HFFc6 (cell line): ENCODE measurements around the gene FTSJ3. TPM values are rescaled to one million over a fixed set of nuclear protein-coding genes. Genes with fewer than 3 reads are reported as not detected.
A peak's percentile ranks its signal among the peaks of the same experiment; 100 is the strongest.

Source experiments
- DNase-seq: peaks from one replicate; pipeline ENCODE4 v3.0.0-alpha.2; 2018
- H3K27ac Mint-ChIP-seq: 2 replicates; pipeline ENCODE4 v1.8.0; 2020; ENCODE audit warnings: mild to moderate bottlenecking, mixed read lengths
- H3K27me3 Mint-ChIP-seq: 2 replicates; pipeline ENCODE4 v1.8.0; 2021; ENCODE audit warnings: mild to moderate bottlenecking, moderate library complexity, mixed read lengths; ENCODE audit not compliant: insufficient read depth
- H3K36me3 Mint-ChIP-seq: 2 replicates; pipeline ENCODE4 v1.8.0; 2021; ENCODE audit warnings: low read depth, mixed read lengths
- H3K4me1 Mint-ChIP-seq: 2 replicates; pipeline ENCODE4 v1.8.0; 2020; ENCODE audit warnings: low read depth, mixed read lengths
- H3K4me3 Mint-ChIP-seq: 2 replicates; pipeline ENCODE4 v1.8.0; 2020; ENCODE audit warnings: mild to moderate bottlenecking, moderate library complexity, mixed read lengths
- H3K9me3 Mint-ChIP-seq: 2 replicates; pipeline ENCODE4 v1.8.0; 2020; ENCODE audit warnings: mild to moderate bottlenecking, mixed read lengths
- CTCF ChIP-seq: fragments of 200-600 bp; sonication (generic); IDR thresholded peaks from 2 replicates; pipeline ENCODE4 v1.5.0; 2021; ENCODE audit warnings: antibody characterized with exemption, mild to moderate bottlenecking
- total RNA-seq, 6 experiments: library from RNA; stranded (reverse); fragmentation: NEBNext Ultra II Directional; extraction: Animal tissue kit (Norgen Biotek cat#: 25700); gene quantifications; 2 replicates in 1 of 6; 3 replicates in 5 of 6; pipeline ENCODE4 v1.2.3, GENCODE V29; 2021

The FTSJ3 gene
- total RNA-seq, 6 experiments from 2014 or later = 43.2 to 55.1 (median 47.5) TPM

- Mint-ChIP-seq H3K27me3 (no peaks in the 10 kb centered on the region), H3K27ac (no peak overlapping the region), H3K9me3 (no peaks in the 10 kb centered on the region), H3K4me3 (no peak overlapping the region), H3K4me1 (no peaks in the 10 kb centered on the region), H3K36me3 (peaks cover 30% of the 10 kb centered on the region)
- TF ChIP-seq CTCF = no peak
- no peak for DNase-seq
Measured at GRCh38 chr17:63792055-63792729, 35.3 kb downstream of the FTSJ3 start.

- peaks cover 11% of the 10 kb centered on the region for H3K4me1 Mint-ChIP-seq
- H3K4me3 Mint-ChIP-seq = no peak overlapping the region
- peaks cover 30% of the 10 kb centered on the region for H3K36me3 Mint-ChIP-seq
- DNase-seq = no peak
- H3K27ac Mint-ChIP-seq = no peak overlapping the region
- H3K27me3 Mint-ChIP-seq = no peaks in the 10 kb centered on the region
- no peaks in the 10 kb centered on the region for H3K9me3 Mint-ChIP-seq
- TF ChIP-seq CTCF = no peak
Measured at GRCh38 chr17:63790057-63790456, 37.4 kb downstream of the FTSJ3 start.

- Mint-ChIP-seq H3K4me1 (peaks cover 30% of the 10 kb centered on the region), H3K36me3 (peaks cover 6% of the 10 kb centered on the region; the same call in 1 of the 2 replicates), H3K27ac (no peak overlapping the region), H3K4me3 (no peak overlapping the region), H3K9me3 (no peaks in the 10 kb centered on the region), H3K27me3 (no peaks in the 10 kb centered on the region; the same call in 1 of the 2 replicates)
- no peak for TF ChIP-seq CTCF
- DNase-seq = no peak
Measured at GRCh38 chr17:63786971-63787711, 40.3 kb downstream of the FTSJ3 start.

GRCh38 chr17:63786117-63786516 lies 41.3 kb downstream of the FTSJ3 start:
- Mint-ChIP-seq H3K27me3 (no peaks in the 10 kb centered on the region; the same call in 1 of the 2 replicates), H3K4me3 (no peak overlapping the region), H3K36me3 (peaks cover 4% of the 10 kb centered on the region; the same call in 1 of the 2 replicates), H3K4me1 (peaks cover 35% of the 10 kb centered on the region), H3K9me3 (no peaks in the 10 kb centered on the region), H3K27ac (no peak overlapping the region)
- DNase-seq = no peak
- no peak for TF ChIP-seq CTCF

- Mint-ChIP-seq H3K36me3 (peaks cover 4% of the 10 kb centered on the region; the same call in 1 of the 2 replicates), H3K4me1 (peaks cover 40% of the 10 kb centered on the region), H3K27ac (peak overlapping the region; percentile 33; the same call in 1 of the 2 replicates), H3K9me3 (no peaks in the 10 kb centered on the region), H3K27me3 (no peaks in the 10 kb centered on the region; the same call in 1 of the 2 replicates), H3K4me3 (no peak overlapping the region)
- no peak for TF ChIP-seq CTCF
- peak; percentile 40 for DNase-seq
Measured at GRCh38 chr17:63785556-63785955, 41.9 kb downstream of the FTSJ3 start.
